ENCODE results near the gene IRX3.

GRCh38 chr16:54289242-54289944, 2.8 kb upstream of the IRX3 start:
- TF ChIP-seq EZH2phosphoT487 (IDR thresholded peaks at IDR 0.05; ENCODE audit: insufficient read depth, low read depth) (no peak), EZH2 (IDR thresholded peaks at IDR 0.05; ENCODE audit: insufficient read depth, poor library complexity, severe bottlenecking) (no peak)
